Neural progenitor cell (in vitro differentiated cells): Measurements from ENCODE around the gene PAQR9. TPM values are rescaled to one million over a fixed set of nuclear protein-coding genes. Genes with fewer than 3 reads are reported as not detected.

Experiments used
- DNase-seq: peaks from one replicate; pipeline ENCODE4 v3.0.0-alpha.2; 2016; ENCODE audit warnings: low spot score
- H2AFZ ChIP-seq: fragments of 200-600 bp; sonication (generic); replicated peaks from 2 replicates; pipeline ENCODE4 v1.6.1; 2016; ENCODE audit warnings: antibody characterized with exemption
- H3F3A ChIP-seq: fragments of 200-600 bp; sonication (generic); 2 replicates; pipeline ENCODE4 v1.6.1; 2016; ENCODE audit warnings: antibody characterized with exemption, low read depth
- H3K27ac ChIP-seq: fragments of 200-600 bp; sonication (generic); 2 replicates; pipeline ENCODE4 v1.5.1; 2016; ENCODE audit warnings: mild to moderate bottlenecking
- H3K27me3 ChIP-seq: fragments of 200-600 bp; sonication (generic); 2 replicates; pipeline ENCODE4 v1.6.1; 2016; ENCODE audit warnings: mild to moderate bottlenecking, moderate library complexity
- H3K36me3 ChIP-seq: fragments of 200-600 bp; sonication (generic); 2 replicates; pipeline ENCODE4 v1.5.1; 2016
- H3K4me1 ChIP-seq: fragments of 200-600 bp; sonication (generic); 2 replicates; pipeline ENCODE4 v1.6.1; 2016; ENCODE audit warnings: mixed run types
- H3K4me2 ChIP-seq: fragments of 200-600 bp; sonication (generic); 2 replicates; pipeline ENCODE4 v1.6.1; 2016
- H3K4me3 ChIP-seq: fragments of 200-600 bp; sonication (generic); 2 replicates; pipeline ENCODE4 v1.5.1; 2016
- H3K79me2 ChIP-seq: fragments of 200-600 bp; sonication (generic); 2 replicates; pipeline ENCODE4 v1.6.1; 2016; ENCODE audit warnings: low read depth
- H3K9ac ChIP-seq: fragments of 200-600 bp; sonication (generic); 2 replicates; pipeline ENCODE4 v1.6.1; 2016
- H3K9me3 ChIP-seq: fragments of 200-600 bp; sonication (generic); 2 replicates; pipeline ENCODE4 v1.5.1; 2016; ENCODE audit warnings: low read depth
- H4K20me1 ChIP-seq: fragments of 200-600 bp; sonication (generic); 2 replicates; pipeline ENCODE4 v1.6.1; 2016; ENCODE audit warnings: low read depth
- H3K27ac Mint-ChIP-seq: 3 replicates; pipeline ENCODE4 v1.8.0; 2021; ENCODE audit warnings: mixed read lengths
- H3K27me3 Mint-ChIP-seq: 2 replicates; pipeline ENCODE4 v1.8.0; 2022; ENCODE audit warnings: low read depth, mild to moderate bottlenecking, inconsistent platforms, moderate library complexity, mixed read lengths; ENCODE audit not compliant: insufficient read depth
- H3K36me3 Mint-ChIP-seq: 3 replicates; pipeline ENCODE4 v1.8.0; 2021; ENCODE audit warnings: mixed read lengths
- H3K4me1 Mint-ChIP-seq: 3 replicates; pipeline ENCODE4 v1.8.0; 2021; ENCODE audit warnings: mixed read lengths
- H3K4me3 Mint-ChIP-seq: 3 replicates; pipeline ENCODE4 v1.8.0; 2021; ENCODE audit warnings: mild to moderate bottlenecking, moderate library complexity, mixed read lengths
- H3K9me3 Mint-ChIP-seq: 3 replicates; pipeline ENCODE4 v1.8.0; 2020; ENCODE audit warnings: mixed read lengths
- EZH2 ChIP-seq: fragments of 200-600 bp; sonication (generic); IDR thresholded peaks from 2 replicates; pipeline ENCODE4 v1.6.1; 2017; ENCODE audit warnings: antibody characterized with exemption, mild to moderate bottlenecking, moderate library complexity
- EZH2phosphoT487 ChIP-seq: fragments of 200-600 bp; sonication (generic); IDR thresholded peaks from 2 replicates; pipeline ENCODE4 v1.6.1; 2017; ENCODE audit warnings: antibody characterized with exemption
- total RNA-seq: library from RNA; depleted of rRNA; stranded (reverse); fragments of >200 nt; gene quantifications from 2 replicates; pipeline ENCODE4 v1.2.3, GENCODE V29; 2015; ENCODE audit warnings: low replicate concordance
- TF ChIP-seq, protein P1 (sequence below): fragments of 200-600 bp; sonication (generic); IDR thresholded peaks from 2 replicates; pipeline ENCODE4 v1.5.1; 2017; ENCODE audit warnings: antibody characterized with exemption, mild to moderate bottlenecking

The PAQR9 gene
- total RNA-seq, 1 donor from 2014 or later = 2.2 TPM

DNA sequence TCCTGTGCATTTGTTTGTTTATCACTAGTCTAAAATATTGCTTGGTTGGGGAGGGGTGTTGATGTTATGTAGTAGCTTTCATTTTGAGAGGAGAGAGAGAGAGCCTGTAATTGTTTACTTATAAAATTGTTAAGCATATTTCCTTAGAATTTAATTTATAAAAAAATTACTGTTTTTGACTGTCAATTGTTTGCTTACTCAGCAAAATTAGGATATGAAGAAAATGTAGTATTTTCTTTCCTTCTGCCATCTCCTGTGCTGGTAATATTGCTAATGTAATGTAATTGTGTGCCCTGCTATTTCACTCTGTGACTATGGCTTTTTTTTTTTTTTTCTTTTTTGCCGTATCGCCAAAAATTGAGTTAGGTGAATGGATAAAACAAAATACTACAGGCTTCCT, 41.3 kb upstream of the PAQR9 start:
- Histone ChIP-seq H3K36me3 (no peaks in the 10 kb centered on the region), H3K27me3 (no peaks in the 10 kb centered on the region), H3K9ac (no peak overlapping the region), H3K79me2 (peaks cover 93% of the 10 kb centered on the region), H2AFZ (no peak overlapping the region), H3K4me1 (peaks cover 16% of the 10 kb centered on the region), H3K4me3 (no peak overlapping the region), H3K9me3 (no peaks in the 10 kb centered on the region), H4K20me1 (peaks cover 54% of the 10 kb centered on the region), H3K4me2 (no peak overlapping the region), H3F3A (peaks cover 25% of the 10 kb centered on the region), H3K27ac (no peak overlapping the region)
- no peak for DNase-seq
- H3K9me3 Mint-ChIP-seq = no peaks in the 10 kb centered on the region
- TF ChIP-seq, protein P1, sequence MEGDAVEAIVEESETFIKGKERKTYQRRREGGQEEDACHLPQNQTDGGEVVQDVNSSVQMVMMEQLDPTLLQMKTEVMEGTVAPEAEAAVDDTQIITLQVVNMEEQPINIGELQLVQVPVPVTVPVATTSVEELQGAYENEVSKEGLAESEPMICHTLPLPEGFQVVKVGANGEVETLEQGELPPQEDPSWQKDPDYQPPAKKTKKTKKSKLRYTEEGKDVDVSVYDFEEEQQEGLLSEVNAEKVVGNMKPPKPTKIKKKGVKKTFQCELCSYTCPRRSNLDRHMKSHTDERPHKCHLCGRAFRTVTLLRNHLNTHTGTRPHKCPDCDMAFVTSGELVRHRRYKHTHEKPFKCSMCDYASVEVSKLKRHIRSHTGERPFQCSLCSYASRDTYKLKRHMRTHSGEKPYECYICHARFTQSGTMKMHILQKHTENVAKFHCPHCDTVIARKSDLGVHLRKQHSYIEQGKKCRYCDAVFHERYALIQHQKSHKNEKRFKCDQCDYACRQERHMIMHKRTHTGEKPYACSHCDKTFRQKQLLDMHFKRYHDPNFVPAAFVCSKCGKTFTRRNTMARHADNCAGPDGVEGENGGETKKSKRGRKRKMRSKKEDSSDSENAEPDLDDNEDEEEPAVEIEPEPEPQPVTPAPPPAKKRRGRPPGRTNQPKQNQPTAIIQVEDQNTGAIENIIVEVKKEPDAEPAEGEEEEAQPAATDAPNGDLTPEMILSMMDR = no peak
- TF ChIP-seq EZH2phosphoT487 = no peak
- TF ChIP-seq EZH2 = no peak
- peaks cover 7% of the 10 kb centered on the region for H3K36me3 Mint-ChIP-seq
- H3K27me3 Mint-ChIP-seq = no peaks in the 10 kb centered on the region
- H3K4me3 Mint-ChIP-seq = no peak overlapping the region
- H3K4me1 Mint-ChIP-seq = peaks cover 19% of the 10 kb centered on the region
- H3K27ac Mint-ChIP-seq = no peak overlapping the region

DNA sequence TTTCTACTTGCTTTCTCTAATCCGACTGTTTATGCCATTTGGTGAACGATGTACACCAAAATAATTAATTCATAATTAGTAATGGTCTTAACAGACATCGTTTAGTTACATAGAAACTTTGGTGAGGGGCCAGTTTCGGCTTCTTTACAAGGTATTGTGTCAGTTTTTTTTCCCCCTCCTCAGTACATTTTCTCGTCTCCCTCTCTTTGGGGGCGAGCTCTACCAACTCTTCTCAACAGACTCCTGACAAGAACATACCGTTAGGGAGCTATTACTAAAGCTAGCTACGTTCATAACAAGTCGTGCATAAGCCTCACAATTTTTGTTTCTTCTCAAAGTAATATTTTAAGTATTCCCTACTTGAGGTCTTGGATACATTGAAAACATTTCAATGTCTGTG, 39.3 kb upstream of the PAQR9 start:
- no peaks in the 10 kb centered on the region for H3K27me3 ChIP-seq
- H4K20me1 ChIP-seq = peaks cover 33% of the 10 kb centered on the region
- peaks cover 29% of the 10 kb centered on the region for H3F3A ChIP-seq
- Mint-ChIP-seq H3K4me1 (peaks cover 24% of the 10 kb centered on the region), H3K27me3 (no peaks in the 10 kb centered on the region), H3K9me3 (no peaks in the 10 kb centered on the region), H3K27ac (no peak overlapping the region), H3K4me3 (peak overlapping the region; percentile 98), H3K36me3 (peaks cover 6% of the 10 kb centered on the region)
- no peaks in the 10 kb centered on the region for H3K9me3 ChIP-seq
- no peak overlapping the region for H2AFZ ChIP-seq
- H3K4me2 ChIP-seq = peak overlapping the region; percentile 91
- no peak for TF ChIP-seq EZH2phosphoT487
- TF ChIP-seq, protein P1 = no peak
- no peak for TF ChIP-seq EZH2
- DNase-seq = no peak
- peak overlapping the region; percentile 98 for H3K9ac ChIP-seq
- peaks cover 20% of the 10 kb centered on the region for H3K4me1 ChIP-seq
- peak overlapping the region; percentile 89 for H3K4me3 ChIP-seq
- H3K79me2 ChIP-seq = peaks cover 79% of the 10 kb centered on the region
- no peaks in the 10 kb centered on the region for H3K36me3 ChIP-seq
- H3K27ac ChIP-seq = no peak overlapping the region

DNA sequence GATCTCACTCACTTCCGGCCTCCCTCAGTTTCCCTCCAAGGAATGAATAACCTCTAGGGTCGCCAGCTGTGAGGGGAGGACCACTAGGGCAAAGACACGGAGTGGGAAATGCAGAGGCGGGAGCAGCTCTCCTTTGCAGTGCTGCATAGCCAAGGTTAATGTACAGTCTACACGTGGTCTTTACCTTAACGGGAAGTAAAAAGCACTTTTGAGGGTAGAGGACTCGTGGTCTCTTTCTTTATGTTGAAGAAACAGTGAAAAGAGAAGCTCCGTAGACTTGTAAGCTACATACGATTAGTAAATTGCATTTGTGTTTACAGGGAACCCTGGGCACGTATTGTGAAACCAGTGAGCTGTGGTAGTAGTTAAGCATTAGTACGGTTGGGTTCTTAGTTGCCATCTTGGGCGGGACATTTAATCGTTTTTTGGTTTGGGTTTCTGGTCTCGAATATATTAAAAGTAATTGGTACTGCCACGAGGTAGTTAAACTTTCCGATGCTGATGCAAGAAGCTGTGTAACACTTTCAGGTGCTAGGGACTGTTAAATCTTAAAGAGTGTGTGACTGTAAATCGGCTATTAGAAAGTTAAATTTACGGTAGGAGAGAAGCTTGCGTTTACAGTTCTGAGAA, 38.7 kb upstream of the PAQR9 start:
- H3K27me3 ChIP-seq = no peaks in the 10 kb centered on the region
- peak overlapping the region; percentile 98 for H3K9ac ChIP-seq
- peaks cover 20% of the 10 kb centered on the region for H3K4me1 ChIP-seq
- Mint-ChIP-seq H3K27ac (peak overlapping the region; percentile 93), H3K27me3 (no peaks in the 10 kb centered on the region), H3K4me3 (peak overlapping the region; percentile 98), H3K36me3 (peaks cover 5% of the 10 kb centered on the region), H3K9me3 (no peaks in the 10 kb centered on the region), H3K4me1 (peaks cover 24% of the 10 kb centered on the region)
- TF ChIP-seq EZH2 (no peak), EZH2phosphoT487 (no peak)
- TF ChIP-seq, protein P1 = no peak
- H3K4me3 ChIP-seq = peak overlapping the region; percentile 89
- H3K27ac ChIP-seq = peak overlapping the region; percentile 92
- no peaks in the 10 kb centered on the region for H3K36me3 ChIP-seq
- peaks cover 29% of the 10 kb centered on the region for H4K20me1 ChIP-seq
- H3K79me2 ChIP-seq = peaks cover 74% of the 10 kb centered on the region
- no peaks in the 10 kb centered on the region for H3K9me3 ChIP-seq
- peaks cover 29% of the 10 kb centered on the region for H3F3A ChIP-seq
- peak overlapping the region; percentile 83 for H2AFZ ChIP-seq
- DNase-seq = no peak
- H3K4me2 ChIP-seq = peak overlapping the region; percentile 91
